H9 (cell line): ENCODE measurements around the gene PTPRR. TPM values are rescaled to one million over a fixed set of nuclear protein-coding genes. Genes with fewer than 3 reads are reported as not detected.

Experiments used
- DNase-seq: peaks from one replicate; pipeline ENCODE4 v3.0.0-alpha.2; 2017
- H2AFZ ChIP-seq: one replicate; pipeline ENCODE4 v1.6.1; 2013; ENCODE audit warnings: mild to moderate bottlenecking, low read length, control low read depth, moderate library complexity
- H2AK5ac ChIP-seq: 2 replicates; pipeline ENCODE4 v1.6.1; 2013; ENCODE audit warnings: low read length, control low read depth, mixed read lengths; ENCODE audit not compliant: insufficient read length
- H2BK120ac ChIP-seq: one replicate; pipeline ENCODE4 v1.6.1; 2013; ENCODE audit warnings: low read depth, mild to moderate bottlenecking, low read length, control low read depth, inconsistent platforms; ENCODE audit not compliant: poor library complexity, severe bottlenecking
- H2BK12ac ChIP-seq: 2 replicates; pipeline ENCODE4 v1.6.1; 2013; ENCODE audit warnings: low read length, control low read depth, mixed read lengths, low read depth; ENCODE audit not compliant: insufficient read length
- H2BK15ac ChIP-seq: 2 replicates; pipeline ENCODE4 v1.6.1; 2013; ENCODE audit warnings: low read depth, low read length, control low read depth
- H2BK20ac ChIP-seq: one replicate; pipeline ENCODE4 v1.6.1; 2013; ENCODE audit warnings: low read depth, mild to moderate bottlenecking, low read length, control low read depth, inconsistent platforms; ENCODE audit not compliant: poor library complexity, severe bottlenecking
- H2BK5ac ChIP-seq: 2 replicates; pipeline ENCODE4 v1.6.1; 2013; ENCODE audit warnings: low read length, control low read depth, mixed read lengths; ENCODE audit not compliant: insufficient read length
- H3K14ac ChIP-seq: 2 replicates; pipeline ENCODE4 v1.6.1; 2013; ENCODE audit warnings: low read length, control low read depth; ENCODE audit not compliant: insufficient read depth
- H3K18ac ChIP-seq: 2 replicates; pipeline ENCODE4 v1.6.1; 2013; ENCODE audit warnings: low read depth, mild to moderate bottlenecking, mixed read lengths, low read length, control low read depth; ENCODE audit not compliant: insufficient read length
- H3K23ac ChIP-seq: 2 replicates; pipeline ENCODE4 v1.6.1; 2013; ENCODE audit warnings: low read length, control low read depth, mixed read lengths, low read depth; ENCODE audit not compliant: insufficient read length
- H3K23me2 ChIP-seq: 2 replicates; pipeline ENCODE4 v1.6.1; 2013; ENCODE audit warnings: low read depth, mild to moderate bottlenecking, mixed read lengths, low read length, control low read depth; ENCODE audit not compliant: insufficient read length, poor library complexity, severe bottlenecking
- H3K27ac ChIP-seq: 2 replicates; pipeline ENCODE4 v1.5.1; 2013; ENCODE audit warnings: low read length, control low read depth, mixed read lengths, low read depth; ENCODE audit not compliant: insufficient read length
- H3K27me3 ChIP-seq: 2 replicates; pipeline ENCODE4 v1.6.1; 2013; ENCODE audit warnings: low read length, control low read depth, inconsistent platforms; ENCODE audit not compliant: insufficient read depth
- H3K4ac ChIP-seq: 2 replicates; pipeline ENCODE4 v1.6.1; 2013; ENCODE audit warnings: low read depth, mild to moderate bottlenecking, control low read depth, inconsistent platforms, low read length, moderate library complexity
- H3K4me1 ChIP-seq: 2 replicates; pipeline ENCODE4 v1.6.1; 2013; ENCODE audit warnings: low read length, control low read depth, inconsistent platforms; ENCODE audit not compliant: insufficient read depth
- H3K4me2 ChIP-seq: 2 replicates; pipeline ENCODE4 v1.6.1; 2013; ENCODE audit warnings: low read length, control low read depth, mixed read lengths; ENCODE audit not compliant: insufficient read length, insufficient read depth
- H3K56ac ChIP-seq: 2 replicates; pipeline ENCODE4 v1.6.1; 2013; ENCODE audit warnings: low read depth, mild to moderate bottlenecking, mixed read lengths, low read length, control low read depth; ENCODE audit not compliant: insufficient read length
- H3K79me1 ChIP-seq: 2 replicates; pipeline ENCODE4 v1.6.1; 2013; ENCODE audit warnings: low read depth, mild to moderate bottlenecking, moderate library complexity, low read length, control low read depth, inconsistent platforms; ENCODE audit not compliant: insufficient read depth, poor library complexity, severe bottlenecking
- H3K79me2 ChIP-seq: 2 replicates; pipeline ENCODE4 v1.6.1; 2013; ENCODE audit warnings: low read length, control low read depth, inconsistent platforms; ENCODE audit not compliant: insufficient read depth
- H3K9ac ChIP-seq: 2 replicates; pipeline ENCODE4 v1.6.1; 2013; ENCODE audit warnings: low read length, control low read depth, mixed read lengths; ENCODE audit not compliant: insufficient read length; ENCODE audit errors: extremely low read depth
- H3K9me3 ChIP-seq: one replicate; pipeline ENCODE4 v1.6.1; 2013; ENCODE audit warnings: low read depth, low read length, inconsistent platforms; ENCODE audit not compliant: control insufficient read depth
- H3T11ph ChIP-seq: one replicate; pipeline ENCODE4 v1.6.1; 2013; ENCODE audit warnings: mild to moderate bottlenecking, low read length, control low read depth, inconsistent platforms
- H4K20me1 ChIP-seq: one replicate; pipeline ENCODE4 v1.6.1; 2013; ENCODE audit not compliant: control insufficient read depth, insufficient read length, insufficient read depth
- H4K5ac ChIP-seq: 2 replicates; pipeline ENCODE4 v1.6.1; 2013; ENCODE audit warnings: low read depth, mild to moderate bottlenecking, mixed read lengths, low read length, control low read depth; ENCODE audit not compliant: insufficient read length
- H4K8ac ChIP-seq: replicated peaks from 2 replicates; pipeline ENCODE4 v1.6.1; 2013; ENCODE audit warnings: low read length, control low read depth, mixed read lengths, low read depth; ENCODE audit not compliant: insufficient read length
- H4K91ac ChIP-seq: 2 replicates; pipeline ENCODE4 v1.6.1; 2013; ENCODE audit warnings: low read depth, mild to moderate bottlenecking, moderate library complexity, mixed read lengths, low read length, control low read depth; ENCODE audit not compliant: insufficient read length
- H3K27ac Mint-ChIP-seq, 3 experiments: 2 replicates in 2 of 3; 3 replicates in 1 of 3; pipeline ENCODE4 v1.8.0; 2020 to 2021; ENCODE audit warnings: mixed read lengths in 3 of 3, mild to moderate bottlenecking in 1 of 3, moderate library complexity in 1 of 3
- H3K27me3 Mint-ChIP-seq: 2 replicates; pipeline ENCODE4 v1.8.0; 2021; ENCODE audit warnings: low read depth, mild to moderate bottlenecking, moderate library complexity, mixed read lengths
- H3K36me3 Mint-ChIP-seq, 3 experiments: 2 replicates in 2 of 3; 3 replicates in 1 of 3; pipeline ENCODE4 v1.8.0; 2020 to 2021; ENCODE audit warnings: low read depth in 3 of 3, mixed read lengths in 3 of 3; ENCODE audit not compliant: insufficient read depth in 1 of 3
- H3K4me1 Mint-ChIP-seq, 2 experiments: 2 replicates each; pipeline ENCODE4 v1.8.0; 2020; ENCODE audit warnings: mixed read lengths in 2 of 2
- H3K4me3 Mint-ChIP-seq, 2 experiments: 2 replicates in 1 of 2; 3 replicates in 1 of 2; pipeline ENCODE4 v1.8.0; 2020 to 2021; ENCODE audit warnings: mild to moderate bottlenecking in 2 of 2, mixed read lengths in 2 of 2, moderate library complexity in 1 of 2
- H3K9me3 Mint-ChIP-seq, 2 experiments: 2 replicates in 1 of 2; 3 replicates in 1 of 2; pipeline ENCODE4 v1.8.0; 2020; ENCODE audit warnings: mild to moderate bottlenecking in 2 of 2, mixed read lengths in 2 of 2, moderate library complexity in 1 of 2
- CTCF ChIP-seq: fragments of 200-600 bp; sonication (generic); conservative IDR thresholded peaks from 3 replicates; pipeline ENCODE4 v1.8.0; 2021; ENCODE audit warnings: antibody characterized with exemption, mild to moderate bottlenecking
- WGBS: extraction: QIAGEN DNeasy Blood & Tissue Kit; methylation state at CpG from one replicate; pipeline ENCODE4 v1.1.7; 2013; ENCODE audit warnings: missing lambda C conversion rate, low lambda C conversion rate, mixed read lengths; ENCODE audit not compliant: insufficient read length; ENCODE audit errors: extremely low coverage; 5-methylcytosine and 5-hydroxymethylcytosine counted together
- total RNA-seq: library from RNA; stranded (reverse); gene quantifications from 2 replicates; pipeline ENCODE4 v1.2.1, GENCODE V29; 2021

The PTPRR gene
- total RNA-seq, 1 experiment from 2014 or later: 0.22 TPM

GRCh38 chr12:70732287-70732686 is 188.3 kb downstream of the PTPRR start:
- Histone ChIP-seq H3T11ph (no peak overlapping the region), H2BK5ac (no peak overlapping the region), H3K23me2 (no peaks in the 10 kb centered on the region), H3K14ac (no peak overlapping the region), H3K9ac (no peak overlapping the region), H4K20me1 (no peaks in the 10 kb centered on the region), H4K91ac (no peak overlapping the region), H4K5ac (no peak overlapping the region), H3K4me1 (no peaks in the 10 kb centered on the region), H3K4me2 (no peak overlapping the region), H2BK20ac (no peak overlapping the region), H3K56ac (no peak overlapping the region), H3K9me3 (no peaks in the 10 kb centered on the region), H2BK12ac (no peak overlapping the region), H3K79me2 (no peaks in the 10 kb centered on the region), H3K27ac (no peak overlapping the region), H3K4ac (no peak overlapping the region), H2BK120ac (no peak overlapping the region), H3K27me3 (no peaks in the 10 kb centered on the region), H3K18ac (no peak overlapping the region), H2AK5ac (no peak overlapping the region), H2BK15ac (no peak overlapping the region), H2AFZ (no peak overlapping the region), H4K8ac (no peak overlapping the region), H3K79me1 (no peaks in the 10 kb centered on the region), H3K23ac (no peak overlapping the region)
- Mint-ChIP-seq H3K27me3 (no peaks in the 10 kb centered on the region), H3K4me3 (no peak overlapping the region), H3K36me3 (peaks cover 4 to 12% (median 7%) of the 10 kb centered on the region in 3 experiments; a peak in 4 of 7 replicates), H3K9me3 (peaks cover 7 to 10% of the 10 kb centered on the region in 2 experiments), H3K27ac (no peak overlapping the region), H3K4me1 (0 out of 4 replicates have a peak, but pooled peaks cover 0 to 3% of the 10 kb centered on the region in 2 experiments)
- WGBS: no CpG with 5 or more reads among the region's 8 CpGs
- no peak for TF ChIP-seq CTCF
- DNase-seq: no peak
